GM12892 (cell line): Measurements from ENCODE around the gene SH3D19.

Experiments
- POLR2A ChIP-seq: IDR thresholded peaks from 2 replicates; pipeline ENCODE4 v1.6.1; 2011; ENCODE audit warnings: low read depth, low read length, control low read depth
- POLR2AphosphoS5 ChIP-seq: IDR thresholded peaks from 2 replicates; pipeline ENCODE4 v1.6.1; 2011; ENCODE audit warnings: low read depth, low read length, control low read depth
- TAF1 ChIP-seq: IDR thresholded peaks from 2 replicates; pipeline ENCODE4 v1.6.1; 2011; ENCODE audit warnings: low read depth, mild to moderate bottlenecking, control low read depth, low read length, borderline replicate concordance

- TF ChIP-seq POLR2A (no peak), POLR2AphosphoS5 (no peak), TAF1 (no peak)
These were observed 230.3 kb downstream of the SH3D19 start for GRCh38 chr4:151095142-151095541.
